ENCODE results near the gene HOATZ.

Gene HOATZ

GRCh38 chr11:111549869-111550203 is 35.3 kb downstream of the HOATZ start:
- H3K4me3 ChIP-seq (ENCODE audit: low read depth, low read length) = no peak overlapping the region
- DNase-seq (ENCODE audit: low read depth) = no peak
- TF ChIP-seq CTCF (IDR thresholded peaks at IDR 0.05; ENCODE audit: low read depth, low read length, missing control alignments) = no peak
- in situ Hi-C loops (cut with HindIII; ENCODE audit: low sequenced_read_pairs) = no loop called here

GRCh38 chr11:111550258-111550657 is 35.7 kb downstream of the HOATZ start:
- H3K4me3 ChIP-seq (ENCODE audit: low read depth, low read length) = no peak overlapping the region
- in situ Hi-C loops (cut with HindIII; ENCODE audit: low sequenced_read_pairs) = no loop called here
- no peak for DNase-seq (ENCODE audit: low read depth)
- no peak for TF ChIP-seq CTCF (IDR thresholded peaks at IDR 0.05; ENCODE audit: low read depth, low read length, missing control alignments)

GRCh38 chr11:111554532-111554931 is 40.0 kb downstream of the HOATZ start:
- H3K4me3 ChIP-seq (ENCODE audit: low read depth, low read length) = no peak overlapping the region
- no peak for DNase-seq (ENCODE audit: low read depth)
- in situ Hi-C loops (cut with HindIII; ENCODE audit: low sequenced_read_pairs) = no loop called here
- TF ChIP-seq CTCF (IDR thresholded peaks at IDR 0.05; ENCODE audit: low read depth, low read length, missing control alignments) = no peak

GRCh38 chr11:111555255-111555654 is 40.7 kb downstream of the HOATZ start:
- peak; percentile 64 for DNase-seq (ENCODE audit: low read depth)
- no peak for TF ChIP-seq CTCF (IDR thresholded peaks at IDR 0.05; ENCODE audit: low read depth, low read length, missing control alignments)
- in situ Hi-C loops (cut with HindIII; ENCODE audit: low sequenced_read_pairs) = no loop called here
- no peak overlapping the region for H3K4me3 ChIP-seq (ENCODE audit: low read depth, low read length)

- in situ Hi-C loops (cut with HindIII; ENCODE audit: low sequenced_read_pairs) = no loop called here
- peak; percentile 95 for DNase-seq (ENCODE audit: low read depth)
- no peak overlapping the region for H3K4me3 ChIP-seq (ENCODE audit: low read depth, low read length)
- TF ChIP-seq CTCF (IDR thresholded peaks at IDR 0.05; ENCODE audit: low read depth, low read length, missing control alignments) = peak; percentile 5
Observed at GRCh38 chr11:111557425-111558111, 43.0 kb downstream of the HOATZ start.

- in situ Hi-C loops (cut with HindIII; ENCODE audit: low sequenced_read_pairs) = no loop called here
- no peak for TF ChIP-seq CTCF (IDR thresholded peaks at IDR 0.05; ENCODE audit: low read depth, low read length, missing control alignments)
- H3K4me3 ChIP-seq (ENCODE audit: low read depth, low read length) = no peak overlapping the region
- no peak for DNase-seq (ENCODE audit: low read depth)
Observed at GRCh38 chr11:111559800-111560464, 45.4 kb downstream of the HOATZ start.

Measured in astrocyte of the cerebellum (primary cell).